ENCODE data around the gene LRWD1.

GRCh38 chr7:102434039-102434486 lies 30.7 kb upstream of the LRWD1 start:
- no peak for TF ChIP-seq CTCF (conservative IDR thresholded peaks at IDR 0.05; ENCODE audit: low read depth, low read length)
- TF ChIP-seq EZH2 (IDR thresholded peaks at IDR 0.05; ENCODE audit: borderline replicate concordance, low read depth, low read length, poor library complexity, severe bottlenecking), result no peak

Data from A673 (cell line).